ENCODE measurements around the gene SGO2. TPM values are rescaled to one million over a fixed set of nuclear protein-coding genes. Genes with fewer than 3 reads are reported as not detected.

The SGO2 gene, protein sequence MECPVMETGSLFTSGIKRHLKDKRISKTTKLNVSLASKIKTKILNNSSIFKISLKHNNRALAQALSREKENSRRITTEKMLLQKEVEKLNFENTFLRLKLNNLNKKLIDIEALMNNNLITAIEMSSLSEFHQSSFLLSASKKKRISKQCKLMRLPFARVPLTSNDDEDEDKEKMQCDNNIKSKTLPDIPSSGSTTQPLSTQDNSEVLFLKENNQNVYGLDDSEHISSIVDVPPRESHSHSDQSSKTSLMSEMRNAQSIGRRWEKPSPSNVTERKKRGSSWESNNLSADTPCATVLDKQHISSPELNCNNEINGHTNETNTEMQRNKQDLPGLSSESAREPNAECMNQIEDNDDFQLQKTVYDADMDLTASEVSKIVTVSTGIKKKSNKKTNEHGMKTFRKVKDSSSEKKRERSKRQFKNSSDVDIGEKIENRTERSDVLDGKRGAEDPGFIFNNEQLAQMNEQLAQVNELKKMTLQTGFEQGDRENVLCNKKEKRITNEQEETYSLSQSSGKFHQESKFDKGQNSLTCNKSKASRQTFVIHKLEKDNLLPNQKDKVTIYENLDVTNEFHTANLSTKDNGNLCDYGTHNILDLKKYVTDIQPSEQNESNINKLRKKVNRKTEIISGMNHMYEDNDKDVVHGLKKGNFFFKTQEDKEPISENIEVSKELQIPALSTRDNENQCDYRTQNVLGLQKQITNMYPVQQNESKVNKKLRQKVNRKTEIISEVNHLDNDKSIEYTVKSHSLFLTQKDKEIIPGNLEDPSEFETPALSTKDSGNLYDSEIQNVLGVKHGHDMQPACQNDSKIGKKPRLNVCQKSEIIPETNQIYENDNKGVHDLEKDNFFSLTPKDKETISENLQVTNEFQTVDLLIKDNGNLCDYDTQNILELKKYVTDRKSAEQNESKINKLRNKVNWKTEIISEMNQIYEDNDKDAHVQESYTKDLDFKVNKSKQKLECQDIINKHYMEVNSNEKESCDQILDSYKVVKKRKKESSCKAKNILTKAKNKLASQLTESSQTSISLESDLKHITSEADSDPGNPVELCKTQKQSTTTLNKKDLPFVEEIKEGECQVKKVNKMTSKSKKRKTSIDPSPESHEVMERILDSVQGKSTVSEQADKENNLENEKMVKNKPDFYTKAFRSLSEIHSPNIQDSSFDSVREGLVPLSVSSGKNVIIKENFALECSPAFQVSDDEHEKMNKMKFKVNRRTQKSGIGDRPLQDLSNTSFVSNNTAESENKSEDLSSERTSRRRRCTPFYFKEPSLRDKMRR
- polyA plus RNA-seq (2013, experiment 1 of 2) = 23.6 TPM
- polyA plus RNA-seq (2013, experiment 2 of 2) = 24.6 TPM

DNA sequence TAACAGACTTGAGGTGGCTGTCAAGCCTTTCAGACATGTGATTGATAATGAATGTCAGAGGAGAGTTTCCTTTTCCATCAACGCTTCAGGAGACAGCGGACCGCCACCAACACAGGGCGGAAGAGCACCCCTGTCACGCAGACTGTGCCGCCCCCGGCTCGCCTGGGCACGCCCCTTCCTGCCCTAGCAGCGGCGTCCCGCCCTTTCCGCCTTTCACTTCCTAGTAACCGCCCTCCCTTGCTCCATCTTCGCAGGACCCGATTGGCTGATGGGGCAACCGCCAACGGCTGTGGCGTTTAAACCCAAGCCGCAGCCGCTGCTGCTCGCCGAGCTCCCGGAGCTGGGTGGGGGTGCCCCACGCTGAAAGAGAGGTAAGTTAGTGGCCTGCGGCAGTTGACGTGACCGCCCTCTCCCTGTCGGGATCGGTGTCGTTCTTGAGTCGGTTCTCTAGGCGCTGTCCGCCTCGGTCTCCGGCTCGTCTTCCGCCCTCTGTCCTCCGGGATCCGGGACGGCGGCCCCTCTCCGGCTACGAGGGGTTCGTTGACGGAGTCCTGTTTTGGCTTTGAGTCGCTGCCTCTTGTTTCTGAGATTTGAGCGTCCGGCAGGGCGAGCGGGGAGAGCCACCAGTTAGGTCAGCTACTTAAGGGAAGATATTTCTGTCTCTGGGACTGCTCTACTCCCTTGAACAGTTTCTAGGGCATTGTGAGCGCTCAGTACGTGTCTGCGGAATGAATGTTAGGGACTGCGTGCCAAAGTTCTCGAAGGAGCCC, at the start of gene SGO2:
TSS of gene SGO2 (plus strand) at position 326 of the 770 bp plus-strand sequence. CDS start 6,769 bp downstream, outside the sequence.
- H2BK120ac ChIP-seq (ENCODE audit: low read depth, low read length) = no peak within 1 kb of the TSS
- peaks cover 4% of the 10 kb centered on the region for H3K4me1 ChIP-seq (ENCODE audit: control insufficient read depth, low read depth, low read length)
- peaks cover 12% of the 10 kb centered on the region for H3K79me1 ChIP-seq (ENCODE audit: low read length)
- H3K27ac ChIP-seq (ENCODE audit: low read depth, low read length) = peak within 1 kb of the TSS; percentile 12
- H4K5ac ChIP-seq (ENCODE audit: low read length) = peak within 1 kb of the TSS; percentile 53
- H3K18ac ChIP-seq (ENCODE audit: low read length) = peak within 1 kb of the TSS; percentile 13
- peak within 1 kb of the TSS; percentile 92 for H3K56ac ChIP-seq (ENCODE audit: low read length)
- H3K4me3 ChIP-seq (ENCODE audit: low read length) = peak within 1 kb of the TSS; percentile 86
- H2AK5ac ChIP-seq (ENCODE audit: low read length) = no peak within 1 kb of the TSS
- DNase-seq = peak; percentile 98
- H3K36me3 ChIP-seq (ENCODE audit: control insufficient read depth, insufficient read depth, low read length) = no peaks in the 10 kb centered on the region
- H4K8ac ChIP-seq (ENCODE audit: low read depth, low read length) = no peak within 1 kb of the TSS
- H3K79me2 ChIP-seq (ENCODE audit: control insufficient read depth, insufficient read depth, low read length) = peaks cover 12% of the 10 kb centered on the region
- no peak within 1 kb of the TSS for H2BK15ac ChIP-seq (replicated peaks; ENCODE audit: low read depth)
- no CpG with 5 or more reads among the region's 56 CpGs for WGBS (ENCODE audit: extremely low coverage, insufficient coverage, low lambda C conversion rate)
- H3K23ac ChIP-seq (ENCODE audit: low read length) = no peak within 1 kb of the TSS
- H3K27me3 ChIP-seq (ENCODE audit: insufficient read depth, low read length, poor library complexity) = no peaks in the 10 kb centered on the region
- no peak within 1 kb of the TSS for H2BK5ac ChIP-seq (ENCODE audit: low read length)
- peak within 1 kb of the TSS; percentile 10 for H3K4ac ChIP-seq (ENCODE audit: low read depth, low read length)
- H3K4me2 ChIP-seq (ENCODE audit: low read length) = peak within 1 kb of the TSS; percentile 90
- peak within 1 kb of the TSS; percentile 92 for H3K9ac ChIP-seq (ENCODE audit: low read length)

DNA sequence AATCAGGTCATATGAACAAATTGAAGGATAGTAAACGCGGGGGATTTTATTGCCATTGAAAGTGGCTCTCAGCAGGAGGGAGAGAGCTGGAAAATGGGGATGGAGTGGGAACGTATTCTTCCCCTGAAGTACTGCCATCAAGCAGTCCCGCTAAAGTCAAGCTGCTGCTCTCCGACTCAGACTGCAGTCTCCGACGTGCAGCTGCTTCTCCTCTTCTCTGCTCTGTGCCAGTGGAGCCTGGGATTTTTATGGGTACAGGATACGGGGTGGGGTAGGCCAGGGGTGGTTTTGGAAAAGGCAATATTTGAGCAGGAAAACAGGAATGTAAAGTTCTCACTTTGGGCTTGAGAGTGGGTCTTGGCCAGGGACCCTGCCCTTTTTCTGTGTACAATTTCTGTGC, 49.2 kb upstream of the SGO2 start:
- Histone ChIP-seq H3K36me3 (ENCODE audit: control insufficient read depth, insufficient read depth, low read length) (peaks cover 13% of the 10 kb centered on the region), H3K79me2 (ENCODE audit: control insufficient read depth, insufficient read depth, low read length) (no peaks in the 10 kb centered on the region)

DNA sequence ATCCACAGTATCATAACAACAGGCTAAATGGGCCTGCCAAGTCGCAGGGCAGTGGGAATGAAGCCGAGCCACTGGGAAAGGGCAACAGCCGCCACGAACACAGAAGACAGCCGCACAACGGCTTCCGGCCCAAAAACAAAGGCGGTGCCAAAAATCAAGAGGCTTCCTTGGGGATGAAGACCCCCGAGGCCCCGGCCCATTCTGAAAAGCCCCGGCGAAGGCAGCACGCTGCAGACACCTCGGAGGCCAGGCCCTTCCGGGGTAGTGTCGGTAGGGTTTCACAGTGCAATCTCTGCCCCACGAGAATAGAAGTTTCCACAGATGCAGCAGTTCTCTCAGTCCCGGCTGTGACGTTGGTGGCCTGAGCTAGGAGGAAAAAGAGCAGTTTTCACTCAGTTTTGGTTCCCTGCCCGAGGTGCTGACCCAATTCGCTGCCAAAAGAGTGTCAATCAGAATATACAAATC, 48.3 kb upstream of the SGO2 start:
- Histone ChIP-seq H2BK120ac (ENCODE audit: low read depth, low read length) (no peak overlapping the region), H4K5ac (ENCODE audit: low read length) (no peak overlapping the region), H2BK15ac (replicated peaks; ENCODE audit: low read depth) (no peak overlapping the region), H3K23ac (ENCODE audit: low read length) (no peak overlapping the region), H3K27me3 (ENCODE audit: insufficient read depth, low read length, poor library complexity) (no peaks in the 10 kb centered on the region), H3K18ac (ENCODE audit: low read length) (no peak overlapping the region), H2AK5ac (ENCODE audit: low read length) (no peak overlapping the region), H3K4ac (ENCODE audit: low read depth, low read length) (no peak overlapping the region), H3K36me3 (ENCODE audit: control insufficient read depth, insufficient read depth, low read length) (peaks cover 12% of the 10 kb centered on the region), H3K4me1 (ENCODE audit: control insufficient read depth, low read depth, low read length) (no peaks in the 10 kb centered on the region), H3K4me3 (ENCODE audit: low read length) (no peak overlapping the region), H3K27ac (ENCODE audit: low read depth, low read length) (no peak overlapping the region), H3K79me2 (ENCODE audit: control insufficient read depth, insufficient read depth, low read length) (no peaks in the 10 kb centered on the region), H3K4me2 (ENCODE audit: low read length) (no peak overlapping the region), H4K8ac (ENCODE audit: low read depth, low read length) (no peak overlapping the region), H3K9ac (ENCODE audit: low read length) (no peak overlapping the region), H3K56ac (ENCODE audit: low read length) (no peak overlapping the region), H2BK5ac (ENCODE audit: low read length) (no peak overlapping the region), H3K79me1 (ENCODE audit: low read length) (peaks cover 1% of the 10 kb centered on the region)
- DNase-seq = no peak
- no CpG with 5 or more reads among the region's 21 CpGs for WGBS (ENCODE audit: extremely low coverage, insufficient coverage, low lambda C conversion rate)

More for the DNA sequence above, 49.2 kb upstream of the SGO2 start:
- no peak overlapping the region for H3K4me3 ChIP-seq (ENCODE audit: low read length)
- no peak overlapping the region for H3K4me2 ChIP-seq (ENCODE audit: low read length)
- H3K27me3 ChIP-seq (ENCODE audit: insufficient read depth, low read length, poor library complexity) = no peaks in the 10 kb centered on the region
- H3K9ac ChIP-seq (ENCODE audit: low read length) = no peak overlapping the region
- no peak overlapping the region for H2BK120ac ChIP-seq (ENCODE audit: low read depth, low read length)
- no peak overlapping the region for H2BK5ac ChIP-seq (ENCODE audit: low read length)
- H3K79me1 ChIP-seq (ENCODE audit: low read length) = peaks cover 1% of the 10 kb centered on the region
- H3K4ac ChIP-seq (ENCODE audit: low read depth, low read length) = no peak overlapping the region
- no peak for DNase-seq
- no peak overlapping the region for H4K8ac ChIP-seq (ENCODE audit: low read depth, low read length)
- no peak overlapping the region for H3K27ac ChIP-seq (ENCODE audit: low read depth, low read length)
- no peak overlapping the region for H3K23ac ChIP-seq (ENCODE audit: low read length)
- H3K18ac ChIP-seq (ENCODE audit: low read length) = no peak overlapping the region
- no peak overlapping the region for H3K56ac ChIP-seq (ENCODE audit: low read length)
- no peak overlapping the region for H2BK15ac ChIP-seq (replicated peaks; ENCODE audit: low read depth)
- no CpG with 5 or more reads among the region's 8 CpGs for WGBS (ENCODE audit: extremely low coverage, insufficient coverage, low lambda C conversion rate)
- H4K5ac ChIP-seq (ENCODE audit: low read length) = no peak overlapping the region
- no peaks in the 10 kb centered on the region for H3K4me1 ChIP-seq (ENCODE audit: control insufficient read depth, low read depth, low read length)
- no peak overlapping the region for H2AK5ac ChIP-seq (ENCODE audit: low read length)

DNA sequence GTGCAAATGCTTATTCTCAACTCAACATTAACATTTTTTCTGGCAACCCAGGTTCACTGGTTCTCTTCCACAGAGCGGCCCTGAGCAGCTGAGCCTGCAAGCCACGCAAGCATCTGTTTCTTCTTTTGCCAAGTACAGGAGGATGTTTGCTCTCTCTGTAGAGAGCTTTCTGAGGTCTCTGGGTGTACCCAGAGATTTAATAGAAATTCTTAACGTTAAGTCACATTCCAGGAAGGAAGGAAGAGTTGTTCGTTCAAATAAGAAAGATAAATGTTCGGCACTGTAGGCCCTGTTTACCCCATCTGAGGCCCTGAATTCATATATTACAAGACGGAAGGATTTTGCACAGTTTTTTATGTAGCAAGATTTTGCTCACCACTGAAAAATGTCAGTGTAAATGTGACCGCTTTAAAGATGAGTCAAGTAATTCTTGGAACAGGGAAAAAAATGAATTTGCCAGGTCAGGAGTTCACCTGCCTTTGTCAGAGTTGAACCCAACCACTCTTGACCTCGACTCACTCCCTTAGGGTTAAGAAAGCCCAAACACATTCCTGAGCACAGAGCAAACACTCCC, 46.2 kb upstream of the SGO2 start:
- H3K18ac ChIP-seq (ENCODE audit: low read length) = no peak overlapping the region
- WGBS (ENCODE audit: extremely low coverage, insufficient coverage, low lambda C conversion rate) = no CpG with 5 or more reads among the region's 8 CpGs
- no peak overlapping the region for H3K56ac ChIP-seq (ENCODE audit: low read length)
- no peak overlapping the region for H3K9ac ChIP-seq (ENCODE audit: low read length)
- H2BK120ac ChIP-seq (ENCODE audit: low read depth, low read length) = no peak overlapping the region
- no peaks in the 10 kb centered on the region for H3K27me3 ChIP-seq (ENCODE audit: insufficient read depth, low read length, poor library complexity)
- no peaks in the 10 kb centered on the region for H3K4me1 ChIP-seq (ENCODE audit: control insufficient read depth, low read depth, low read length)
- H3K27ac ChIP-seq (ENCODE audit: low read depth, low read length) = no peak overlapping the region
- H3K23ac ChIP-seq (ENCODE audit: low read length) = no peak overlapping the region
- H3K79me1 ChIP-seq (ENCODE audit: low read length) = peaks cover 1% of the 10 kb centered on the region
- no peak overlapping the region for H3K4me3 ChIP-seq (ENCODE audit: low read length)
- no peak overlapping the region for H2AK5ac ChIP-seq (ENCODE audit: low read length)
- H3K4ac ChIP-seq (ENCODE audit: low read depth, low read length) = no peak overlapping the region
- H3K4me2 ChIP-seq (ENCODE audit: low read length) = no peak overlapping the region
- no peak overlapping the region for H4K8ac ChIP-seq (ENCODE audit: low read depth, low read length)
- no peak overlapping the region for H4K5ac ChIP-seq (ENCODE audit: low read length)
- no peak for DNase-seq
- no peak overlapping the region for H2BK5ac ChIP-seq (ENCODE audit: low read length)
- no peaks in the 10 kb centered on the region for H3K79me2 ChIP-seq (ENCODE audit: control insufficient read depth, insufficient read depth, low read length)
- H3K36me3 ChIP-seq (ENCODE audit: control insufficient read depth, insufficient read depth, low read length) = peaks cover 7% of the 10 kb centered on the region
- no peak overlapping the region for H2BK15ac ChIP-seq (replicated peaks; ENCODE audit: low read depth)

DNA sequence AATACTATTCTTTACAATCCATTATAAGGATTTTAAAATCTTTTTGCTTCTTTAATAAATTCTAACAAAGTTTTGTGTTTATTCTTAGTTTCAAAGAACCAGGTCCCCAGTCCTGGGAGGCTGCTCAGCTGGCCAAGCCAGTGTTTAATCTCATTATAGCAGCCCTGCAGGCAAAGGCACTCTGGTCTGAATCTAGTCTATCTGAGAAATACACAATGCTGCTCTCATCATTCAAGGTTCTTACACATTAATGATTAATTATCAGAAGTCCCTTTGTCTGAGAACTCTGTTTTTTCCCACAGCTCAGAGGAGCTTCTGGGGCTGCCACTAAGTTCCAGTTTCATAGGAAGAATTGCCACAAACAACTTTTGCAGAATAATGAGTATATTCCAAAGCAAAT, 43.8 kb upstream of the SGO2 start:
- Histone ChIP-seq H3K27ac (ENCODE audit: low read depth, low read length) (no peak overlapping the region), H2BK5ac (ENCODE audit: low read length) (no peak overlapping the region), H3K18ac (ENCODE audit: low read length) (no peak overlapping the region), H3K56ac (ENCODE audit: low read length) (no peak overlapping the region), H3K9ac (ENCODE audit: low read length) (no peak overlapping the region), H3K4ac (ENCODE audit: low read depth, low read length) (no peak overlapping the region), H3K4me1 (ENCODE audit: control insufficient read depth, low read depth, low read length) (no peaks in the 10 kb centered on the region), H3K79me2 (ENCODE audit: control insufficient read depth, insufficient read depth, low read length) (no peaks in the 10 kb centered on the region), H3K79me1 (ENCODE audit: low read length) (no peaks in the 10 kb centered on the region), H2BK15ac (replicated peaks; ENCODE audit: low read depth) (no peak overlapping the region), H2AK5ac (ENCODE audit: low read length) (no peak overlapping the region), H3K27me3 (ENCODE audit: insufficient read depth, low read length, poor library complexity) (no peaks in the 10 kb centered on the region), H3K36me3 (ENCODE audit: control insufficient read depth, insufficient read depth, low read length) (peaks cover 3% of the 10 kb centered on the region), H4K8ac (ENCODE audit: low read depth, low read length) (no peak overlapping the region), H4K5ac (ENCODE audit: low read length) (no peak overlapping the region), H3K23ac (ENCODE audit: low read length) (no peak overlapping the region), H3K4me2 (ENCODE audit: low read length) (no peak overlapping the region), H3K4me3 (ENCODE audit: low read length) (no peak overlapping the region), H2BK120ac (ENCODE audit: low read depth, low read length) (no peak overlapping the region)
- no peak for DNase-seq

All from mesendoderm (in vitro differentiated cells).